ENCODE results near the gene LRP5.
"Not testable (repeated sequence)": the region's sequence is repeated elsewhere in the genome, so short reads cannot be mapped to it uniquely, and the experiment has no call there.

LRP5 gene

GRCh38 chr11:68447015-68447801 lies 134.8 kb downstream of the LRP5 start:
- Mint-ChIP-seq H3K36me3 (ENCODE audit: low read depth) (peaks cover 4% of the 10 kb centered on the region), H3K4me3 (no peak overlapping the region), H3K4me1 (ENCODE audit: low read depth) (peaks cover 5% of the 10 kb centered on the region), H3K27me3 (ENCODE audit: low read depth) (no peaks in the 10 kb centered on the region), H3K9me3 (no peaks in the 10 kb centered on the region), H3K27ac (no peak overlapping the region)

- not testable (repeated sequence) for H3K4me1 Mint-ChIP-seq (ENCODE audit: low read depth); H3K4me3 Mint-ChIP-seq; H3K27me3 Mint-ChIP-seq (ENCODE audit: low read depth); H3K27ac Mint-ChIP-seq; H3K36me3 Mint-ChIP-seq (ENCODE audit: low read depth); H3K9me3 Mint-ChIP-seq
Observed at GRCh38 chr11:68447914-68448313, 135.5 kb downstream of the LRP5 start.

DNA sequence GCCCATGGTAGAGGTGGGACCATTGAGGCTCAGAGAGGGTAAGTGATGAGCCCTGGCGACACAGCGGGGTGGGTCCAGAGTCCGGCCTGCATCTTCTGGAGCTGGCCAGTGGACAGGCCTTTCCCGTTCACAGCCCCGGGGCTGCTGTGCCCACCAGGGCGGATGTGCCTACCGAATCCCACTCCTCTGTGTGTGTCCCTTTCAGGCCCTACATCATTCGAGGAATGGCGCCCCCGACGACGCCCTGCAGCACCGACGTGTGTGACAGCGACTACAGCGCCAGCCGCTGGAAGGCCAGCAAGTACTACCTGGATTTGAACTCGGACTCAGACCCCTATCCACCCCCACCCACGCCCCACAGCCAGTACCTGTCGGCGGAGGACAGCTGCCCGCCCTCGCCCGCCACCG lies 136.2 kb downstream of the LRP5 start:
- Mint-ChIP-seq H3K9me3 (no peaks in the 10 kb centered on the region), H3K4me1 (ENCODE audit: low read depth) (peaks cover 5% of the 10 kb centered on the region), H3K4me3 (no peak overlapping the region), H3K27ac (no peak overlapping the region), H3K36me3 (ENCODE audit: low read depth) (peaks cover 4% of the 10 kb centered on the region), H3K27me3 (ENCODE audit: low read depth) (no peaks in the 10 kb centered on the region)

DNA sequence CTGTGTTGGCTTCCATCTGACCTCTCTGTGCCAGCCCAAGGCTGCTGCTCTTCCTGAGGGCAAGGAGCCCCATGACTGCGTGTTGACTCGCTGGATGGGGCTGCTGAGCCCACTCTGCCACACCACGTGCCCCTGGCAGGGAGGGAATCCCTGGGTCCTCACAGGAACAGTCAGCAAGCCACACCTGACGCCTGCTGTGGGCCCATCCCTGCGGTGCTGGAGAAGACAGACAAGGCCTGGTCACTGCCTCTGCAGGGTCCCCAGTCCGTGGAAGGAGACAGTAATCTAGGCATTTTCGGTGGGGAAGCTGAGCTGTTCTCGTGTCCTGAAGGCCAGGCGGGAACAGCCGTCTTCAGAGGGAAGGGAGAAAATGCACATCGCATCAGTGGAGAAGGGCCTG lies 137.6 kb downstream of the LRP5 start:
- Mint-ChIP-seq H3K36me3 (ENCODE audit: low read depth) (peaks cover 4% of the 10 kb centered on the region), H3K4me1 (ENCODE audit: low read depth) (peaks cover 5% of the 10 kb centered on the region), H3K27me3 (ENCODE audit: low read depth) (no peaks in the 10 kb centered on the region), H3K4me3 (no peak overlapping the region), H3K9me3 (no peaks in the 10 kb centered on the region), H3K27ac (no peak overlapping the region)

DNA sequence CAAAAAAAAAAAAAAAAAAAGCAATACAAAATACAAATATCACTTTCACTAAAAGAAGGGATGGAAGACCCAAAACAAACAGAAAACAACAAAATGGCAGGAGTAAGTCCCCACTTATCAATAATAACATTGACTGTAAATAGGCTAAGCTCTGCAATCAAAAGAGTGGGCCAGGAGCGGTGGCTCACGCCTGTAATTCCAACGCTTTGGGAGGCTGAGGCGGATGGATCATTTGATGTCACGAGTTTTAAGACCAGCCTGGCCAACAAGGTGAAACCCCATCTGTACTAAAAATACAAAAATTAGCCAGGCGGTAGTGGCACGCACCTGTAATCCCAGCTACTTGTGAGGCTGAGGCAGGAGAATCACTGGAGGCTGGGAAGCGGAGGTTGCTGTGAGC lies 138.3 kb downstream of the LRP5 start:
- H3K36me3 Mint-ChIP-seq (ENCODE audit: low read depth): peaks cover 4% of the 10 kb centered on the region
- peaks cover 5% of the 10 kb centered on the region for H3K4me1 Mint-ChIP-seq (ENCODE audit: low read depth)
- H3K27me3 Mint-ChIP-seq (ENCODE audit: low read depth): peaks cover 2% of the 10 kb centered on the region
- no peak overlapping the region for H3K4me3 Mint-ChIP-seq
- H3K9me3 Mint-ChIP-seq: no peaks in the 10 kb centered on the region
- no peak overlapping the region for H3K27ac Mint-ChIP-seq

DNA sequence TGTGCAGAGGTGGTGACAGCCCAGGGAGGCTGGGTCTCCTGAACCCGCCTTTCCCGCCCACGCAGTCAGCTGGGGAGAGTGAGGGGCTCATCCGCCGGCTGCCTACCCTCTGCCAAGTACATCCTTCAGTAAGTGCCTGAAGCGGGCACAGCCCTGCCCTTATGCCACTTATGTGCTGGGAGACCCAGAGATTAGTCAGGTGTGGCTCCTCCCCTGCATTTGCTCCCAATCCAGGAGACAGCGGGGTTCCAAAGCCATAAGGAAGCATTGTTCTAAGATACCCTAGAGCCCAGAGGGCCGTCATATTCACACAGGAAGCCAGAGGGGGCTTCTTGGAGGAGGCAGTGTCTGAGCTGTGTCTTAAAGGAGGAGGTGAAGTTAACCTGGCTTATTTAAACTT lies 142.4 kb downstream of the LRP5 start:
- Mint-ChIP-seq H3K27ac (no peak overlapping the region), H3K4me1 (ENCODE audit: low read depth) (peaks cover 1% of the 10 kb centered on the region), H3K4me3 (no peak overlapping the region), H3K36me3 (ENCODE audit: low read depth) (peaks cover 1% of the 10 kb centered on the region), H3K27me3 (ENCODE audit: low read depth) (peaks cover 4% of the 10 kb centered on the region), H3K9me3 (no peaks in the 10 kb centered on the region)

DNA sequence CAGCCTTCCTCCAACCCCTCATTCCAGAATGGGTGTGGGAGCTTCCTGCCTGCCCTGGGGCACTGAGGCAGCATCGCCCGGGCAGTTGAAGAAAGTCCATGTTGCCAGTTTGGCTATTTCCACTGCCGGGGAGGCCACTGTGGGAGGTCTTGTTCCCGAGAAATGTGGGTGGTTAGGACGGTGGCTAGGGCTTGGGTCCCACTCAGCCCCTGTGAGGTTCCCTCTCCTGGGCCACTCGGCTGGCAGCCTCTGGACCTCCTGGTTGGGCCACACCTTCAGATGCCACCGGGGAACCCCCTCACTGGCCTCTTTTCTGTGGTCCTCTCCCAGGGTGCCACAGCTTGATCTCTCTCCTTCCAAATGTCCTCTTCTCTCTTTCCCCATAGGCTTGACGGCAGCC lies 143.1 kb downstream of the LRP5 start:
- H3K27ac Mint-ChIP-seq: no peak overlapping the region
- H3K4me3 Mint-ChIP-seq: no peak overlapping the region
- peaks cover 4% of the 10 kb centered on the region for H3K27me3 Mint-ChIP-seq (ENCODE audit: low read depth)
- H3K4me1 Mint-ChIP-seq (ENCODE audit: low read depth): peaks cover 4% of the 10 kb centered on the region
- no peaks in the 10 kb centered on the region for H3K36me3 Mint-ChIP-seq (ENCODE audit: low read depth)
- H3K9me3 Mint-ChIP-seq: no peaks in the 10 kb centered on the region

DNA sequence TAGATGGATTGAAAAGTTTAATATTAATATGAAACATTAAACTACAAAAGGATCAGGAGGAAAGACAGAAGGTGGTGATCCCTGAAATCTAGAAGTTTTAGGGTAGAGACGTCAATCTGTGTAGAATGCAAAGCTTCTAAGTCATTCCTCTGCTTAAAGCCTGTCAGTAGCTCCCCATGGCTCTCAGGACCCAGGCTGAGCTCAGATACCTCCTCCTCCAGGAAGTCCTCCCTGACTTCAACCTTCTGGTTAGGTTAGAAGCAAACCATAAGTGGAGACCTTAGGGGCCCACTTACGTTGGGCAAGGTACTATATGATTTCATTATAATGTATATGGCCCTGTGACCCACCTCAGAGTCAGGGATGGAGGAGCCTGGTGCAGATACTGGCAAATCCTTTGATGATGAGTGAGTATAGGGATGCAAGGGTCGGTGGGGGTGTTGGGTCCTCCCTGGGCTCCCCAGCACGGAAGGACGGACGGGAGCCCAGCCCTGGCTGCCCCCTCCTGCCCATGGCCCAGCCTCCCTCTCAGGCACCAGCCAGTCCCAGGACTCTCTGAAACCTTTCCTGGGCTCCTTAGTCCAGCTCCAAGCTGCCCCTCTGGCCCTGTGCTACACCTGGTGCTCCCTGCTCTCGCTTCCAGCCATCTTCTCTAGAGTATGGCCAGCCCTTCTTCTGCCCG lies 145.0 kb downstream of the LRP5 start:
- H3K27me3 Mint-ChIP-seq (ENCODE audit: low read depth): peaks cover 4% of the 10 kb centered on the region
- H3K27ac Mint-ChIP-seq: no peak overlapping the region
- peaks cover 8% of the 10 kb centered on the region for H3K4me1 Mint-ChIP-seq (ENCODE audit: low read depth)
- no peaks in the 10 kb centered on the region for H3K9me3 Mint-ChIP-seq
- no peak overlapping the region for H3K4me3 Mint-ChIP-seq
- H3K36me3 Mint-ChIP-seq (ENCODE audit: low read depth): peaks cover 3% of the 10 kb centered on the region

GRCh38 chr11:68457898-68458249 lies 145.5 kb downstream of the LRP5 start:
- no peak overlapping the region for H3K27ac Mint-ChIP-seq
- peaks cover 13% of the 10 kb centered on the region for H3K4me1 Mint-ChIP-seq (ENCODE audit: low read depth)
- H3K4me3 Mint-ChIP-seq: no peak overlapping the region

GRCh38 chr11:68458340-68458739 lies 145.9 kb downstream of the LRP5 start:
- H3K27ac Mint-ChIP-seq; H3K27me3 Mint-ChIP-seq (ENCODE audit: low read depth); H3K36me3 Mint-ChIP-seq (ENCODE audit: low read depth); H3K9me3 Mint-ChIP-seq: not testable (repeated sequence)
- Mint-ChIP-seq H3K4me3 (peak overlapping the region; percentile 17), H3K4me1 (ENCODE audit: low read depth) (peaks cover 14% of the 10 kb centered on the region)

More at GRCh38 chr11:68457898-68458249, 145.5 kb downstream of the LRP5 start:
- H3K9me3 Mint-ChIP-seq: no peaks in the 10 kb centered on the region
- peaks cover 4% of the 10 kb centered on the region for H3K27me3 Mint-ChIP-seq (ENCODE audit: low read depth)
- H3K36me3 Mint-ChIP-seq (ENCODE audit: low read depth): peaks cover 6% of the 10 kb centered on the region

GRCh38 chr11:68459886-68460740 lies 147.7 kb downstream of the LRP5 start:
- H3K4me3 Mint-ChIP-seq: peak overlapping the region; percentile 93
- H3K27ac Mint-ChIP-seq: peak overlapping the region; percentile 96
- H3K9me3 Mint-ChIP-seq: no peaks in the 10 kb centered on the region

DNA sequence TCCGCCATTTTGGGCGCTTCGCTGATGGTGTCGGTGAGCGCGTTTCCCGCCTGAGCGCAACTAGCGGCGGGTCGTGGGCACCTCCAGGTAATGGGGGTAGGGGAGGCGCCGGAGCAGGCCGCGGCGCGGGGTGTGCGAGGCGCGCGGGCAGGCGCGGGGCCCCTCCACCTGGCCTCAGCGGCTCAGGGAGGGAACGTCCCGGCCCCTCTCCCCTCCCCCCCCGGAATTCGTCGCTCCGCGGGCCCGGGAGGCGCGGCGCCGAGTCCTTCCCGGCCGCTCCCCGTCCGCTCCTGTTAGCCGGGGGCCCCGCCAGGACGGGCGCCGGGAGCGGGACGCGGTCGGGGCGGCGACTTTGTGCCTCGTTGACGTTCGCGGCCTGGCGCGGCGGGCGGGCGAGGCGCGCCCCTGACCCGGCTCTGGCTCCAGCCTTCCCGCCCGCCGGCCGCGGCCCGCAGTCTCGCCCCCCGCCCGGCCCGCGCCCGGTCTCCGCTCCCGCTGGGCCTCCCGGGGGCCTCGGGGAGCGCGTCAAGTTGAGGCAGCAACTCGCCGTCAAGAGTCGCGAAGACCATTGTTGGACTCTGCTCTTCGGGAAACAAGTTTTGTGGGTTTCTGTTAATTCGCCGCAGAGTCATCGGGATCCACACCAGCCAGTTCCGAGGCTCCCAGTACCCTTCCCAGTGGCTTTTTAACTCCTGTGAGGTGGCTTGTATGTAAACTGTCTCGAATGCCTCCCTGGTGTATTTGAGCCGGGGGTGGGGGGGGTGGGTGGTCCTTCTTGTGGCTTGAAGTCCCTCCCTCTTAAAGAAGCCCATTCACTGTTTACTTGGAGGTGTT lies 148.6 kb downstream of the LRP5 start, which contains the start of gene PPP6R3:
Gene PPP6R3 (plus strand): TSS at position 12 of the 834 bp plus-strand sequence. CDS start 76,913 bp downstream, outside the sequence.
- H3K27ac Mint-ChIP-seq: peak within 1 kb of the TSS; percentile 96
- no peaks in the 10 kb centered on the region for H3K9me3 Mint-ChIP-seq
- peaks cover 37% of the 10 kb centered on the region for H3K4me1 Mint-ChIP-seq (ENCODE audit: low read depth)
- H3K27me3 Mint-ChIP-seq (ENCODE audit: low read depth): no peaks in the 10 kb centered on the region
- H3K36me3 Mint-ChIP-seq (ENCODE audit: low read depth): peaks cover 10% of the 10 kb centered on the region
- peak within 1 kb of the TSS; percentile 93 for H3K4me3 Mint-ChIP-seq

More at GRCh38 chr11:68459886-68460740, 147.7 kb downstream of the LRP5 start:
- Mint-ChIP-seq H3K4me1 (ENCODE audit: low read depth) (peaks cover 29% of the 10 kb centered on the region), H3K36me3 (ENCODE audit: low read depth) (peaks cover 10% of the 10 kb centered on the region), H3K27me3 (ENCODE audit: low read depth) (peaks cover 4% of the 10 kb centered on the region)

DNA sequence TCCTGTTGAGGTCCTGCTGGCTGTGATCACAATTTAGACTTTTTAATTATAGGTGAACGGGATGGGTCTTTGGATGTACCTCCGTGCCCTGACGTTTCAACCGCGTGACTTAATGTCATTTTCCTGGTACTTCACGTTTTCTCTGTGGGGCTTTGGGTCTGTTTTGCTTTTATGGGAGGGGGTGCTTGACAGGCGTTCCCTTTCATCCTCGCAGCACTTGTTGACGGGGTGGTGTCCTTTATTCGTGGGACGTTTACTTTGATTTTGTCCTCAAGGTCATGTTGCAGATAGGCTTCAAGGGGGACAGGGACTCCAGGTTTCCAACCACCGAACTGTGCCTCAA lies 149.2 kb downstream of the LRP5 start:
- Mint-ChIP-seq H3K27ac (peak overlapping the region; percentile 86), H3K36me3 (ENCODE audit: low read depth) (peaks cover 10% of the 10 kb centered on the region)

GRCh38 chr11:68463714-68464113 lies 151.3 kb downstream of the LRP5 start:
- peaks cover 16% of the 10 kb centered on the region for H3K36me3 Mint-ChIP-seq (ENCODE audit: low read depth)
- no peaks in the 10 kb centered on the region for H3K9me3 Mint-ChIP-seq
- peaks cover 55% of the 10 kb centered on the region for H3K4me1 Mint-ChIP-seq (ENCODE audit: low read depth)
- H3K27me3 Mint-ChIP-seq (ENCODE audit: low read depth): no peaks in the 10 kb centered on the region
- H3K27ac Mint-ChIP-seq: peak overlapping the region; percentile 68
- peak overlapping the region; percentile 76 for H3K4me3 Mint-ChIP-seq

More for the DNA sequence above, 149.2 kb downstream of the LRP5 start:
- H3K4me1 Mint-ChIP-seq (ENCODE audit: low read depth): peaks cover 39% of the 10 kb centered on the region
- peak overlapping the region; percentile 84 for H3K4me3 Mint-ChIP-seq
- no peaks in the 10 kb centered on the region for H3K27me3 Mint-ChIP-seq (ENCODE audit: low read depth)
- no peaks in the 10 kb centered on the region for H3K9me3 Mint-ChIP-seq

All from T-helper 1 cell treated with Interleukin-12 subunit alpha and Interleukin-12 subunit beta and Interleukin-4 antibody, amounts not matched to agents 30 μg/mL and 1 μg/mL, for 36 hours (primary cell).